ENCODE measurements around the gene HAND2.

The HAND2 gene

GRCh38 chr4:173494013-173494970, 35.7 kb downstream of the HAND2 start:
- peak; percentile 77 for DNase-seq (ENCODE audit: low read depth)
- no peak for TF ChIP-seq MAX (IDR thresholded peaks at IDR 0.05; ENCODE audit: low read depth, low read length)
- no peak for TF ChIP-seq MYC (IDR thresholded peaks at IDR 0.05; ENCODE audit: low read depth, low read length)
- TF ChIP-seq CTCF (IDR thresholded peaks at IDR 0.05; ENCODE audit: low read depth, low read length): peak; percentile 74
- TF ChIP-seq POLR2A (IDR thresholded peaks at IDR 0.05; ENCODE audit: extremely low read depth, insufficient read length): no peak

GRCh38 chr4:173493041-173493440, 37.0 kb downstream of the HAND2 start:
- DNase-seq (ENCODE audit: low read depth): no peak
- TF ChIP-seq CTCF (IDR thresholded peaks at IDR 0.05; ENCODE audit: low read depth, low read length): no peak
- no peak for TF ChIP-seq MYC (IDR thresholded peaks at IDR 0.05; ENCODE audit: low read depth, low read length)
- TF ChIP-seq MAX (IDR thresholded peaks at IDR 0.05; ENCODE audit: low read depth, low read length): no peak
- TF ChIP-seq POLR2A (IDR thresholded peaks at IDR 0.05; ENCODE audit: extremely low read depth, insufficient read length): no peak
- H3K4me3 ChIP-seq (ENCODE audit: low read depth, low read length): no peak overlapping the region

More at GRCh38 chr4:173494013-173494970, 35.7 kb downstream of the HAND2 start:
- peak overlapping the region; percentile 54 for H3K4me3 ChIP-seq (ENCODE audit: low read depth, low read length)

GRCh38 chr4:173492315-173492714, 37.7 kb downstream of the HAND2 start:
- TF ChIP-seq MYC (IDR thresholded peaks at IDR 0.05; ENCODE audit: low read depth, low read length): no peak
- no peak for TF ChIP-seq CTCF (IDR thresholded peaks at IDR 0.05; ENCODE audit: low read depth, low read length)
- TF ChIP-seq POLR2A (IDR thresholded peaks at IDR 0.05; ENCODE audit: extremely low read depth, insufficient read length): no peak
- TF ChIP-seq MAX (IDR thresholded peaks at IDR 0.05; ENCODE audit: low read depth, low read length): no peak
- peak; percentile 32 for DNase-seq (ENCODE audit: low read depth)
- no peak overlapping the region for H3K4me3 ChIP-seq (ENCODE audit: low read depth, low read length)

DNA sequence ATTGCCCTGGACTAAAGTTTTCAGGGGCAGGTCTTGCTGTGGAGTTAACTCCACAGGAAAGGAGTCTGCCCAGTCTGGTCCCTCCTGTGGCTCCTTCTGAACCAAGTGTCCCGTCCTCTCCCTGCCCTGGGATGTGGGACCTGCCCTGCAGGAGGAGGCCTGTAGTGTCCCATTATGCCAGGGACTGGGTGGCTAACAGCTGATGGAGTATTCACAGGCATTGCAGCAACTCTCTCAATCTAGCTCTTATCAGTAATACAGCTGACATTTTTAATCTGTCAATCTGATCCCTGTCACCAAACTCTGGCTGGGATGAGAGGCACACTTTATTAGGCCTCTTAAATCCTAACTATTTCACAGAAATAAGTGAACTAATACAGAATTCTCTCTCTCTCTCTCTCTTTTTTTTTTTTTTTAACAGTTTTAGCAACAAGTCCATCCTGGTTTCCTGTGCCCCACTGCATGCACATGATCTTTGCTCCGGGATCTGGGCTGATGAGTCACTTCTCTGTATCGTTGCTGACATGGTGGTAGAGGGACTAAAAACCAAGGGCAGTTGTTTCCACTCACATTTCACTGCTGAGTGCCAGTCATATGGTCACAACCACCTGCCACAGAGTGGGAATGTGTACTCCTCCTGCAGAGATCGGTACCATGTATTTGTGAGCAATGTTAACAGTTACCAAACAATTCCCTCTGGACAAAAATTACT, 39.1 kb downstream of the HAND2 start:
- TF ChIP-seq MYC (IDR thresholded peaks at IDR 0.05; ENCODE audit: low read depth, low read length) (no peak), MAX (IDR thresholded peaks at IDR 0.05; ENCODE audit: low read depth, low read length) (peak; percentile 24; the same call in 1 of the 2 replicates)
- peak; percentile 77 for DNase-seq (ENCODE audit: low read depth)
- H3K4me3 ChIP-seq (ENCODE audit: low read depth, low read length): no peak overlapping the region

DNA sequence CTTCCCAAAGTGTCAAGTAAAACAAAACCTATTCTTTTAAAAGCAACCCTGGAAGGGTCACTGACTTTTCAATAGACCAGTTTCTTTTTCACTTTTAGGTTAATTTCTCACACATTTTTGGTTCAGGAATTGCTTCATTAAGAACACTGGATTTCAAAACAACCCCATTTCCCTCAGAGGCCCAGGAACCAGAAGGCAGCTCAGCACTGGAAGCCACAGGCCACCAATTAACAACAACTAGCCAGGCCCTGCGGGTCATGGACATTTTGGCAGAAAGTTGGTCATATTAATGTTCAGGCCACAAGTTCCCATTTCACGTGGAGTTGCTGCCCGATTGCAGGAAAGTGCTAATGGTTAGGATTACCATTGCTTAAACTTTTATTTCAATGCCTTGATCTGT, 39.8 kb downstream of the HAND2 start:
- peak; percentile 73 for DNase-seq (ENCODE audit: low read depth)
- TF ChIP-seq MYC (IDR thresholded peaks at IDR 0.05; ENCODE audit: low read depth, low read length) (no peak), POLR2A (IDR thresholded peaks at IDR 0.05; ENCODE audit: extremely low read depth, insufficient read length) (no peak), MAX (IDR thresholded peaks at IDR 0.05; ENCODE audit: low read depth, low read length) (no peak), CTCF (IDR thresholded peaks at IDR 0.05; ENCODE audit: low read depth, low read length) (no peak)
- no peak overlapping the region for H3K4me3 ChIP-seq (ENCODE audit: low read depth, low read length)

All from NB4 (cell line).